H1 (cell line): Measurements from ENCODE around the gene ALKBH3. TPM values are rescaled to one million over a fixed set of nuclear protein-coding genes. Genes with fewer than 3 reads are reported as not detected.

Source experiments
- CTCF ChIA-PET: fragments of 300-600 bp; sonication (Branson Sonifier 250); formaldehyde crosslinking; loops from one replicate; lab custom pipeline; 2021; ENCODE audit not compliant: partially characterized antibody; lab: Charles Lee
- POLR2A ChIA-PET: fragments of 300-600 bp; sonication (Branson Sonifier 250); formaldehyde crosslinking; loops from one replicate; lab custom pipeline; 2021; ENCODE audit warnings: inconsistent platforms; ENCODE audit not compliant: partially characterized antibody; lab: Charles Lee
- DNase-seq, 2 experiments: peaks; one replicate each; pipeline versions ENCODE4 v3.0.0 to v3.0.0-alpha.2; 2010 to 2022; ENCODE audit warnings: low spot score in 2 of 2, low read depth in 1 of 2, mixed read lengths in 1 of 2
- FAIRE-seq: peaks from 2 replicates; lab custom pipeline; 2011; peaks lifted over from hg19 to GRCh38; lab: Jason Lieb, UNC
- H2AFZ ChIP-seq: 2 replicates; pipeline ENCODE4 v1.8.1; 2012; ENCODE audit warnings: low read length, inconsistent platforms
- H2AK5ac ChIP-seq: 2 replicates; pipeline ENCODE4 v1.6.1; 2013; ENCODE audit warnings: low read depth, low read length
- H2BK120ac ChIP-seq: replicated peaks from 2 replicates; pipeline ENCODE3; 2013; ENCODE audit warnings: low read depth, low read length, inconsistent platforms
- H2BK12ac ChIP-seq: 2 replicates; pipeline ENCODE4 v1.6.1; 2013; ENCODE audit warnings: low read depth, low read length
- H2BK15ac ChIP-seq: 2 replicates; pipeline ENCODE4 v1.6.1; 2013; ENCODE audit warnings: low read length
- H2BK20ac ChIP-seq: 2 replicates; pipeline ENCODE4 v1.6.1; 2013; ENCODE audit warnings: low read length
- H2BK5ac ChIP-seq: 2 replicates; pipeline ENCODE4 v1.6.1; 2013; ENCODE audit warnings: low read depth, low read length
- H3K14ac ChIP-seq: 2 replicates; pipeline ENCODE4 v1.6.1; 2013; ENCODE audit warnings: inconsistent platforms; ENCODE audit not compliant: insufficient read length
- H3K18ac ChIP-seq: 2 replicates; pipeline ENCODE4 v1.6.1; 2013; ENCODE audit warnings: low read length; ENCODE audit errors: extremely low read depth
- H3K23ac ChIP-seq: 2 replicates; pipeline ENCODE4 v1.6.1; 2013; ENCODE audit warnings: inconsistent platforms; ENCODE audit not compliant: insufficient read length
- H3K23me2 ChIP-seq: 2 replicates; pipeline ENCODE4 v1.6.1; 2013; ENCODE audit warnings: low read depth, low read length
- H3K27ac ChIP-seq: 2 replicates; pipeline ENCODE4 v1.6.1; 2011; ENCODE audit warnings: low read depth, low read length, inconsistent platforms
- H3K27me3 ChIP-seq, 4 experiments: replicated peaks in 1 of 4; 1 replicate in 1 of 4; 2 replicates in 3 of 4; pipeline versions ENCODE4 v1.6.1 to v1.8.1; 2011 to 2013; ENCODE audit warnings: low read length in 3 of 4, mild to moderate bottlenecking in 3 of 4, inconsistent platforms in 2 of 4, mixed read lengths in 2 of 4, moderate library complexity in 1 of 4; ENCODE audit not compliant: control insufficient read depth in 3 of 4, insufficient read depth in 3 of 4; ENCODE audit errors: extremely low read depth in 1 of 4
- H3K36me3 ChIP-seq, 4 experiments: 2 replicates each; pipeline versions ENCODE4 v1.6.1 to v1.8.1; 2011 to 2013; ENCODE audit warnings: mild to moderate bottlenecking in 4 of 4, low read length in 3 of 4, moderate library complexity in 2 of 4, control low read depth in 1 of 4, inconsistent platforms in 1 of 4; ENCODE audit not compliant: insufficient read depth in 4 of 4, control insufficient read depth in 2 of 4
- H3K4ac ChIP-seq: replicated peaks from 2 replicates; pipeline ENCODE3; 2013; ENCODE audit warnings: low read length, low read depth, mixed read lengths, inconsistent platforms; ENCODE audit not compliant: insufficient read length
- H3K4me1 ChIP-seq, 4 experiments: replicated peaks in 1 of 4; 1 replicate in 1 of 4; 2 replicates in 3 of 4; pipeline versions ENCODE4 v1.6.1 to v1.8.1; 2011 to 2013; ENCODE audit warnings: low read length in 3 of 4, inconsistent platforms in 2 of 4, mixed read lengths in 1 of 4; ENCODE audit not compliant: insufficient read depth in 4 of 4, control insufficient read depth in 3 of 4
- H3K4me2 ChIP-seq, 2 experiments: 2 replicates each; pipeline versions ENCODE4 v1.6.1 to v1.8.1; 2011 to 2013; ENCODE audit warnings: low read depth in 2 of 2, low read length in 2 of 2, control low read depth in 1 of 2, inconsistent platforms in 1 of 2, mild to moderate bottlenecking in 1 of 2; ENCODE audit not compliant: insufficient read depth in 1 of 2
- H3K4me3 ChIP-seq, 4 experiments: fragments of 200-600, 300-600 bp in 1 of 4; sonication (generic), shearing (Covaris generic), sonication (Bioruptor Twin) in 1 of 4; 2 replicates each; pipeline versions ENCODE4 v1.5.1 to v1.8.1; 2011 to 2016; ENCODE audit warnings: low read length in 4 of 4, low read depth in 3 of 4, control low read depth in 2 of 4, inconsistent platforms in 2 of 4, mild to moderate bottlenecking in 2 of 4, mixed read lengths in 1 of 4, moderate library complexity in 1 of 4; ENCODE audit not compliant: insufficient read depth in 2 of 4; ENCODE audit errors: extremely low read depth in 1 of 4
- H3K56ac ChIP-seq: replicated peaks from 2 replicates; pipeline ENCODE3; 2013; ENCODE audit warnings: low read depth, mild to moderate bottlenecking, mixed read lengths, low read length, inconsistent platforms; ENCODE audit not compliant: insufficient read length
- H3K79me1 ChIP-seq: 2 replicates; pipeline ENCODE4 v1.6.1; 2013; ENCODE audit warnings: low read depth, low read length, control low read depth
- H3K79me2 ChIP-seq, 2 experiments: 2 replicates each; pipeline versions ENCODE4 v1.6.1 to v1.8.1; 2012 to 2013; ENCODE audit warnings: low read length in 2 of 2, mild to moderate bottlenecking in 2 of 2, inconsistent platforms in 1 of 2; ENCODE audit not compliant: insufficient read depth in 2 of 2, control insufficient read depth in 1 of 2
- H3K9ac ChIP-seq, 4 experiments: replicated peaks in 1 of 4; 1 replicate in 1 of 4; 2 replicates in 3 of 4; pipeline versions ENCODE4 v1.6.1 to v1.8.1; 2011 to 2013; ENCODE audit warnings: low read depth in 3 of 4, low read length in 3 of 4, control low read depth in 2 of 4, mild to moderate bottlenecking in 2 of 4, moderate library complexity in 2 of 4, inconsistent platforms in 1 of 4; ENCODE audit errors: extremely low read depth in 1 of 4
- H3K9me3 ChIP-seq, 2 experiments: 2 replicates each; pipeline versions ENCODE4 v1.6.1 to v1.8.1; 2012 to 2013; ENCODE audit warnings: mild to moderate bottlenecking in 2 of 2, moderate library complexity in 2 of 2, control low read depth in 1 of 2, inconsistent platforms in 1 of 2, low read depth in 1 of 2, low read length in 1 of 2, mixed read lengths in 1 of 2; ENCODE audit not compliant: insufficient read depth in 2 of 2
- H4K20me1 ChIP-seq, 2 experiments: replicated peaks in 1 of 2; 2 replicates each; pipeline versions ENCODE3 to v1.8.1; 2011 to 2013; ENCODE audit warnings: inconsistent platforms in 2 of 2, low read length in 2 of 2, mild to moderate bottlenecking in 1 of 2; ENCODE audit not compliant: insufficient read depth in 2 of 2, control insufficient read depth in 1 of 2
- H4K5ac ChIP-seq: 2 replicates; pipeline ENCODE4 v1.6.1; 2013; ENCODE audit warnings: low read length, low read depth, mixed read lengths, inconsistent platforms; ENCODE audit not compliant: insufficient read length
- H4K8ac ChIP-seq: 2 replicates; pipeline ENCODE4 v1.8.0; 2013; ENCODE audit warnings: mild to moderate bottlenecking, moderate library complexity, low read length, inconsistent platforms; ENCODE audit not compliant: insufficient read depth; ENCODE audit errors: extremely low read depth
- H4K91ac ChIP-seq: replicated peaks from 2 replicates; pipeline ENCODE3; 2013; ENCODE audit warnings: low read length, mixed read lengths, inconsistent platforms; ENCODE audit not compliant: insufficient read length
- BRCA1 ChIP-seq: IDR thresholded peaks from 2 replicates; pipeline ENCODE4 v1.6.1; 2012; ENCODE audit warnings: low read depth, low read length, improper control_type of control experiment
- EP300 ChIP-seq, 2 experiments: IDR thresholded peaks; 1 replicate in 1 of 2; 2 replicates in 1 of 2; pipeline ENCODE4 v1.6.1; 2011 to 2012; ENCODE audit warnings: low read depth in 2 of 2, low read length in 2 of 2, mild to moderate bottlenecking in 2 of 2, borderline replicate concordance in 1 of 2, inconsistent platforms in 1 of 2, moderate library complexity in 1 of 2
- GTF2F1 ChIP-seq: IDR thresholded peaks from 2 replicates; pipeline ENCODE4 v1.6.1; 2012; ENCODE audit warnings: low read depth, low read length, improper control_type of control experiment, borderline replicate concordance
- NANOG ChIP-seq: IDR thresholded peaks from 2 replicates; pipeline ENCODE4 v1.6.1; 2011; ENCODE audit warnings: low read length, low read depth, mild to moderate bottlenecking, inconsistent platforms; ENCODE audit not compliant: insufficient read depth, poor library complexity, severe bottlenecking
- NRF1 ChIP-seq: IDR thresholded peaks from 2 replicates; pipeline ENCODE4 v1.6.1; 2011; ENCODE audit warnings: mild to moderate bottlenecking, low read depth, low read length, improper control_type of control experiment
- POLR2A ChIP-seq, 2 experiments: IDR thresholded peaks; 1 replicate in 1 of 2; 2 replicates in 1 of 2; pipeline ENCODE4 v1.6.1; 2011; ENCODE audit warnings: low read depth in 2 of 2, low read length in 2 of 2, mild to moderate bottlenecking in 2 of 2; ENCODE audit errors: control extremely low read depth in 1 of 2
- POU5F1 ChIP-seq: IDR thresholded peaks from 2 replicates; pipeline ENCODE4 v1.6.1; 2011; ENCODE audit warnings: low read depth, mild to moderate bottlenecking, low read length, moderate library complexity
- SAP30 ChIP-seq: fragments of 300-600 bp; sonication (generic); IDR thresholded peaks from 2 replicates; pipeline ENCODE4 v1.7.1; 2012; ENCODE audit warnings: low read length, moderate library complexity, mild to moderate bottlenecking, inconsistent platforms; ENCODE audit not compliant: insufficient read depth, insufficient replicate concordance
- SIX5 ChIP-seq: IDR thresholded peaks from 2 replicates; pipeline ENCODE4 v1.6.1; 2011; ENCODE audit warnings: mild to moderate bottlenecking, low read depth, low read length
- SP1 ChIP-seq: IDR thresholded peaks from 2 replicates; pipeline ENCODE4 v1.6.1; 2011; ENCODE audit warnings: low read depth, low read length
- TAF1 ChIP-seq: IDR thresholded peaks from 2 replicates; pipeline ENCODE4 v1.6.1; 2011; ENCODE audit warnings: mild to moderate bottlenecking, low read depth, low read length
- WGBS, 2 experiments: shearing (Covaris generic) in 1 of 2; methylation state at CpG; one replicate each; pipeline versions ENCODE4 v1.1.6 to v1.1.7; 2013 to 2015; ENCODE audit warnings: low lambda C conversion rate in 2 of 2, mixed read lengths in 2 of 2, inconsistent platforms in 1 of 2, low coverage in 1 of 2, missing lambda C conversion rate in 1 of 2; ENCODE audit not compliant: insufficient replicate concordance in 2 of 2, insufficient coverage in 1 of 2, insufficient read length in 1 of 2; ENCODE audit errors: extremely low coverage in 1 of 2, missing lambda C conversion rate in 1 of 2; 5-methylcytosine and 5-hydroxymethylcytosine counted together
- polyA plus RNA-seq, 7 experiments: library from polyadenylated mRNA; depleted of rRNA in 3 of 7; stranded (reverse) in 5 of 7; unstranded in 2 of 7; fragments of >200 nt in 5 of 7; fragments of 200-250 nt in 2 of 7; gene quantifications; 1 replicate in 5 of 7; 2 replicates in 1 of 7; 4 replicates in 1 of 7; pipeline versions ENCODE4 v1.2.1 to v1.2.3, GENCODE V29; 2011 to 2013; ENCODE audit warnings: missing spikeins in 2 of 7, mixed read lengths in 2 of 7
- total RNA-seq: library from RNA; stranded (reverse); fragmentation: NEBNext Ultra II Directional; extraction: Animal tissue kit (Norgen Biotek cat#: 25700); gene quantifications from 2 replicates; pipeline ENCODE4 v1.2.1, GENCODE V29; 2021

Gene ALKBH3
- total and polyA plus RNA-seq, 2 of the 8 experiments (the other 6 are each of a cell fraction or from before 2014, with no cell fraction given): 10.5 to 11.4 TPM

DNA sequence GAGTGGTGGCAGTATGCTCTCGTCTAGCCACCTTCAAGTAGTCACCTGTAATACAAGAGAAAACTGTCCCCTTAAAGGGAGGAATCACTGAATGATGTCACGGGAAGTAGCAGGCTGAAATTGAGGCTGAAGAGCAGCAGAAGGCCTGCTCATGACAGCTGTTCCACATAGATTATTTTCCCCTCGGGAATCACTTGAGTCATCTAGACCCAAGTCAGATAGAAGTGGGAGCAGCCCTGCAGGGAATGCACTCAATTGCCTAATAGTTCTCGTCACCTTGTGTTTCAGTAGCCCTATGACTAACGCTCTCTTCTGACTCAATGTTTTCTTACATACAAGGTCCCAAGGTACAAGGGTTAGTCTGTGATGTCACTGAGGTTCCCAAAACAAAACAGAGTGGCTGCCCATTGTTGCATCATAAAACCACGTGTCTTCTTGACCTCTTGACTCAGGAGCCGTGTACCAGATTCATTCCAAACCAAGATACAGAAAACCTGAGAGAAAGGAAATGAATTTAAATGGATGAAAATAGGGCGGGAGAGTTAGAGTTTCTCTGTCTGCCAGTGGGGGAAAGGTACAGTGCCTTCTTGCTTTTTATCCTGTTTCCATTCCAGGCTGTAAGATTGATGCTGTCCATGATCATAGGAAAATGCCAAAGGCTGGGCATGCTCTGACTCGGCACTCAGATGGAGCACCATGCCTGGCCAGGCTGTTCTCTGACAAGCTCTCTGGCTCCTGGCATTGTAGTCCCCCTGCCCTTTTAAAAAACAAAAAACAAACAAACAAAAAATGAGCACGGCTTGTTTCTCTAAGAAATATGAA, 40.2 kb downstream of the ALKBH3 start:
- H2BK15ac ChIP-seq: no peak overlapping the region
- no peak overlapping the region for H3K4me3 ChIP-seq
- no peaks in the 10 kb centered on the region; a peak in 1 of 8 replicates for H3K36me3 ChIP-seq
- H3K56ac ChIP-seq: no peak overlapping the region
- H2AK5ac ChIP-seq: peak overlapping the region; percentile 58
- CTCF ChIA-PET: interaction anchor here (0.8 to 9.0 kb wide), 7 partner anchors 7 to 117 kb away, joined by 3 to 98 read pairs (median 7); no protein-coding TSS in a partner anchor
- H2BK20ac ChIP-seq: 0 out of 2 replicates have a peak overlapping the region, but pooled peaks have one; percentile 26
- peak overlapping the region; percentile 5; the same call in 1 of the 2 replicates for H2BK12ac ChIP-seq
- no peaks in the 10 kb centered on the region for H3K27me3 ChIP-seq
- no peak overlapping the region for H3K9ac ChIP-seq
- no peak overlapping the region for H3K18ac ChIP-seq
- H3K4ac ChIP-seq: no peak overlapping the region
- H3K79me2 ChIP-seq: no peaks in the 10 kb centered on the region
- H2AFZ ChIP-seq: no peak overlapping the region
- no peak overlapping the region for H3K23ac ChIP-seq
- no peaks in the 10 kb centered on the region for H3K79me1 ChIP-seq
- no peaks in the 10 kb centered on the region for H3K9me3 ChIP-seq
- DNase-seq (no peak), FAIRE-seq (no peak)
- no peak overlapping the region for H4K91ac ChIP-seq
- H3K27ac ChIP-seq: no peak overlapping the region
- H4K5ac ChIP-seq: no peak overlapping the region
- H3K4me2 ChIP-seq: no peak overlapping the region
- no peaks in the 10 kb centered on the region for H4K20me1 ChIP-seq
- H3K23me2 ChIP-seq: no peaks in the 10 kb centered on the region
- WGBS, 2 experiments: 76% methylated on average over 10 of the region's 10 CpGs; no CpG with 5 or more reads in 1 of the 2 experiments
- H2BK5ac ChIP-seq: no peak overlapping the region
- no peak overlapping the region for H4K8ac ChIP-seq
- H3K4me1 ChIP-seq: peaks cover 2 to 22% (median 11%) of the 10 kb centered on the region in 4 experiments; a peak in 6 of 7 replicates
- no peak overlapping the region for H2BK120ac ChIP-seq
- POLR2A ChIA-PET: interaction anchor here (1.3 to 3.2 kb wide), 4 partner anchors 22 to 35 kb away, joined by 3 to 13 read pairs (median 6); partner anchors contain the start of gene C11orf96
- H3K14ac ChIP-seq: no peak overlapping the region
- TF ChIP-seq POU5F1 (no peak), BRCA1 (no peak), SIX5 (no peak), GTF2F1 (no peak), EP300 (IDR thresholded peaks at IDR 0.05; ENCODE audit: borderline replicate concordance in 1 of 2, low read depth in 2 of 2, low read length in 2 of 2) (no peak), TAF1 (no peak), NANOG (no peak), SP1 (no peak), POLR2A (IDR thresholded peaks at IDR 0.05; ENCODE audit: control extremely low read depth in 1 of 2, low read depth in 2 of 2, low read length in 2 of 2) (no peak), NRF1 (no peak), SAP30 (no peak)
